Vein endothelial cell (primary cell): ENCODE measurements around the gene IL34. TPM values are rescaled to one million over a fixed set of nuclear protein-coding genes. Genes with fewer than 3 reads are reported as not detected.

Experiments
- total RNA-seq: library from RNA; depleted of rRNA; stranded (reverse); fragments of >200 nt; gene quantifications from 2 replicates; pipeline ENCODE4 v1.2.3, GENCODE V29; 2012

IL34 gene
- 1.9 and 2.9 TPM in 2 replicates for total RNA-seq

GRCh38 chr16:70646260-70647241, at the start of gene IL34:
TSS of gene IL34 (plus strand) at chr16:70646559. CDS start at chr16:70646948, 389 bp downstream.

GRCh38 chr16:70685938-70686375, 39.6 kb downstream of the IL34 start, which contains the start of gene MTSS2:
TSS of gene MTSS2 (minus strand) at chr16:70686053. CDS start at chr16:70685791, 262 bp downstream.

Other genes starting within 250 kb of the IL34 start
- 44.7 and 55.2 TPM in 2 replicates for gene ST3GAL2, start 207.5 kb upstream of the IL34 start, total RNA-seq
- gene FCSK, start 192.0 kb upstream of the IL34 start, total RNA-seq, result 10.5 and 11.0 TPM in 2 replicates
- gene COG4, start 123.0 kb upstream of the IL34 start, total RNA-seq, result 56.3 and 64.3 TPM in 2 replicates
- gene SF3B3, start 122.7 kb upstream of the IL34 start, total RNA-seq, result 153 and 188 TPM in 2 replicates
- gene MTSS2, start 39.5 kb downstream of the IL34 start, total RNA-seq, result 25.7 and 31.7 TPM in 2 replicates
- 42.1 and 43.2 TPM in 2 replicates for gene VAC14, start 154.6 kb downstream of the IL34 start, total RNA-seq